Prostate gland (tissue), 2 donors: Measurements from ENCODE around the gene GNAQ.

Source experiments
- POLR2A ChIP-seq: fragments of 450-650 bp; IDR thresholded peaks from one replicate; pipeline ENCODE4 v1.6.1; 2016; ENCODE audit warnings: antibody characterized with exemption, mild to moderate bottlenecking
- TF ChIP-seq, protein P1 (sequence below), 4 experiments: fragments of 200-600 bp in 2 of 4; fragments of 450-650 bp in 2 of 4; sonication (generic) in 2 of 4; IDR thresholded peaks; 1 replicate in 3 of 4; 2 replicates in 1 of 4; pipeline ENCODE4 v1.5.1; 2016 to 2019; ENCODE audit warnings: antibody characterized with exemption in 4 of 4, mild to moderate bottlenecking in 2 of 4, moderate library complexity in 2 of 4

DNA sequence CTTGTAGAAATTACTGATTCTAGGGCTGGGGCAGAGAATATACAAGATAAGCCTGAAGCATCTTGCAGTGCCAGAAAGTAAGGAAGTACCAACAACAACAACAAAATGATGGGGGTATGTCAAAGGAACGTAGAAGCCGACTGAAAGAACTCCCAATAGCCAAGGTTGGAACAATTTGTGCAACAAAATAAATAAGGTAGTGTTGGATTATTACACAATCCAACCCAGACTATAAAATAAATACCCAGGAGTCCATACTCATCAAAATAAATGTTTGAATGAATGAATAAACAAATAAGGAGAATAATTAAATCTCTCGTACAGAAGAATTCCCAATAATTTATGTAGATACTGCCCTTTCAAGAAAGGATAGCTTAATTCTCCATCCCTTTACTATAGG is 31.1 kb upstream of the GNAQ start:
- TF ChIP-seq, protein P1, sequence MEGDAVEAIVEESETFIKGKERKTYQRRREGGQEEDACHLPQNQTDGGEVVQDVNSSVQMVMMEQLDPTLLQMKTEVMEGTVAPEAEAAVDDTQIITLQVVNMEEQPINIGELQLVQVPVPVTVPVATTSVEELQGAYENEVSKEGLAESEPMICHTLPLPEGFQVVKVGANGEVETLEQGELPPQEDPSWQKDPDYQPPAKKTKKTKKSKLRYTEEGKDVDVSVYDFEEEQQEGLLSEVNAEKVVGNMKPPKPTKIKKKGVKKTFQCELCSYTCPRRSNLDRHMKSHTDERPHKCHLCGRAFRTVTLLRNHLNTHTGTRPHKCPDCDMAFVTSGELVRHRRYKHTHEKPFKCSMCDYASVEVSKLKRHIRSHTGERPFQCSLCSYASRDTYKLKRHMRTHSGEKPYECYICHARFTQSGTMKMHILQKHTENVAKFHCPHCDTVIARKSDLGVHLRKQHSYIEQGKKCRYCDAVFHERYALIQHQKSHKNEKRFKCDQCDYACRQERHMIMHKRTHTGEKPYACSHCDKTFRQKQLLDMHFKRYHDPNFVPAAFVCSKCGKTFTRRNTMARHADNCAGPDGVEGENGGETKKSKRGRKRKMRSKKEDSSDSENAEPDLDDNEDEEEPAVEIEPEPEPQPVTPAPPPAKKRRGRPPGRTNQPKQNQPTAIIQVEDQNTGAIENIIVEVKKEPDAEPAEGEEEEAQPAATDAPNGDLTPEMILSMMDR (IDR thresholded peaks at IDR 0.05) = no peak
- no peak for TF ChIP-seq POLR2A
